Measurements from ENCODE around the gene SYDE1. TPM values are rescaled to one million over a fixed set of nuclear protein-coding genes. Genes with fewer than 3 reads are reported as not detected.
"Not testable (repeated sequence)": the region's sequence is repeated elsewhere in the genome, so short reads cannot be mapped to it uniquely, and the experiment has no call there.

Gene SYDE1, protein sequence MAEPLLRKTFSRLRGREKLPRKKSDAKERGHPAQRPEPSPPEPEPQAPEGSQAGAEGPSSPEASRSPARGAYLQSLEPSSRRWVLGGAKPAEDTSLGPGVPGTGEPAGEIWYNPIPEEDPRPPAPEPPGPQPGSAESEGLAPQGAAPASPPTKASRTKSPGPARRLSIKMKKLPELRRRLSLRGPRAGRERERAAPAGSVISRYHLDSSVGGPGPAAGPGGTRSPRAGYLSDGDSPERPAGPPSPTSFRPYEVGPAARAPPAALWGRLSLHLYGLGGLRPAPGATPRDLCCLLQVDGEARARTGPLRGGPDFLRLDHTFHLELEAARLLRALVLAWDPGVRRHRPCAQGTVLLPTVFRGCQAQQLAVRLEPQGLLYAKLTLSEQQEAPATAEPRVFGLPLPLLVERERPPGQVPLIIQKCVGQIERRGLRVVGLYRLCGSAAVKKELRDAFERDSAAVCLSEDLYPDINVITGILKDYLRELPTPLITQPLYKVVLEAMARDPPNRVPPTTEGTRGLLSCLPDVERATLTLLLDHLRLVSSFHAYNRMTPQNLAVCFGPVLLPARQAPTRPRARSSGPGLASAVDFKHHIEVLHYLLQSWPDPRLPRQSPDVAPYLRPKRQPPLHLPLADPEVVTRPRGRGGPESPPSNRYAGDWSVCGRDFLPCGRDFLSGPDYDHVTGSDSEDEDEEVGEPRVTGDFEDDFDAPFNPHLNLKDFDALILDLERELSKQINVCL
- total RNA-seq (10 to 100 TPM; 49.9 to 53.5 TPM), polyA plus RNA-seq (10 to 100 TPM; 11.4 to 35.8 TPM)
- long read RNA-seq, donor 1, partial matches to known transcripts, result 15 of 15 reads
- long read RNA-seq, donor 1, other reads (novel, unspliced or antisense), result 0 of 15 reads
- long read RNA-seq, donor 2, transcript SYDE1-201 (8 exons, 3,264 nt), result major isoform, 6 of 31 reads
- long read RNA-seq, donor 2, partial matches to known transcripts, result 19 of 31 reads
- long read RNA-seq, donor 2, other reads (novel, unspliced or antisense), result 0 of 31 reads

DNA sequence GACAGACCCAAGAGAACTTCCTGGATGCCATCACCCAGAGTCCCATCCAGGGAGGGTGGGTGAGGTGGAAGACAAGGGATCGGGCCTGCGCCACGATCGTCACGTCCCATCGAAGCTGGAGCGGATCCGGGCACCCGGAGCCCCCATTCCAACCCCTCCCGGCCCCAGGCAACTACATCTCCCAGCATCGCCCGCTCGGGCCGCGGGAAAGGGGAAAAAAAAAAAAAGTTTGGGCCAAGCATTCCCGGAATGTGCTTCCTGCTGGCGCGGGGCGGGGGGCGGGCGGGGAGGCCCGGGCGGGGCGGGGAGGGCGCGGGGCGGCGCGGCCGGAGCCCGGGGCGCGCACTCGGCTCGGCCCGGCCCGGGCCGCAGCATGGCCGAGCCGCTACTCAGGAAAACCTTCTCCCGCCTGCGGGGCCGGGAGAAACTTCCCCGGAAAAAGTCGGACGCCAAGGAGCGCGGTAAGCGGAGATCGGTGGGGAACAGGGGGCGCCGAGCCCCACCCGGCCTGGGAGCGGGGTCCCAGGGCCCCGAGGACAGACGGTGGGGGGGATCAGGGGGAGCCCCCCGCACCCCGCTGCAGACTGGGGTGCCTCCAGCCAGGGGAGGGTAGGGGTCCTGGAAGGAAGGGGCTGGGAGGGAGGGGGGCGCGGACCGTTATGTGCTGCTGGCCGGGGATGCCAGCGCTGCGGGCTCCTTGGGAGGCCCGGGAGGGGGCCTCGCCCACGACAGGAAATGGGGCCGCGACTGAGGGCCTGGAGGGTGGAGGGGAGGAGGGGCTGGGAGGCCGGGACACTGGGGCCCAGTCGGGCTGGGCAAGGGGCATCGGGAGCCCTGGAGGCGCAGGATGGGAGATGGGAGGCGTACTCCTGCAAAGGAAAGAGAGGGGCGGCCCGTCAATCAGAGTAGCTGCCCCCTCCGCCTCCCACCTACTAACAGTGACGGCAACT lies at the start of gene SYDE1:
TSS of gene SYDE1 (plus strand) at position 341 of the 950 bp plus-strand sequence. CDS start at position 374, 33 bp downstream.
- WGBS, 2 donors, result 1 to 2% methylated on average over 57 to 78 of the region's 78 CpGs
- ATAC-seq (ENCODE audit: low FRiP score) (peak; percentile 72), DNase-seq (peak; percentile 70 to 88)
- Histone ChIP-seq H3K36me3 (ENCODE audit: control insufficient read depth in 1 of 2, insufficient read depth in 2 of 2, low read length in 1 of 2) (peaks cover 0 to 4% of the 10 kb centered on the region in 2 donors), H3K27ac (ENCODE audit: low read depth in 1 of 2, low read length in 2 of 2) (peak within 1 kb of the TSS; percentile 73 to 96), H3K4me1 (ENCODE audit: control insufficient read depth in 1 of 2, insufficient read depth in 2 of 2, low read length in 2 of 2) (no peaks in the 10 kb centered on the region), H3K9me3 (ENCODE audit: control insufficient read depth, low read length) (no peaks in the 10 kb centered on the region), H3K4me3 (ENCODE audit: low read length in 2 of 2) (peak within 1 kb of the TSS; percentile 92 to 98), H3K27me3 (ENCODE audit: control insufficient read depth in 1 of 2, insufficient read depth in 2 of 2, low read length in 1 of 2) (no peaks in the 10 kb centered on the region)
- intact Hi-C loops (cut with DNase I), result loop anchor here (1.0 to 10.0 kb wide), 3 partner anchors 17 to 157 kb away; a partner anchor contains a TSS

DNA sequence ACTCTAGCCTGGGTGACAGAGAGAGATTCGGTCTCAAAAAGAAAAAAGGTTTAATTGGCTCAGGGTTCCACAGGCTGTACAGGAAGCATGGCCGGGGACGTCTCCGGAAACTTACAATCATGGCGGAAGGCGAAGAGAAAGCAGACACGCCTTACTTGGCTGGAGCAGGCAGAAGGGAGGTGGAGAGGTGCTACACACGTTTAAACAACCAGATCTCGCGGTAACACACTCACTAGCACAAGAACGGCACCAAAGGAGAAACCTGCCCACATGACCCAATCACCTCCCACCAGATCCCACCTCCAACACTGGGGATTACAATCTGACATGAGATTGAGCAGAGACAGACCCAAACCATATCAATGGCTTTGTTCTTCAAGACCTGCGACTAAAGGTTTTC lies 45.2 kb upstream of the SYDE1 start:
- Histone ChIP-seq H3K27me3 (ENCODE audit: control insufficient read depth in 1 of 2, insufficient read depth in 2 of 2, low read length in 1 of 2) (no peaks in the 10 kb centered on the region), H3K27ac (ENCODE audit: low read depth in 1 of 2, low read length in 2 of 2) (no peak overlapping the region), H3K36me3 (ENCODE audit: control insufficient read depth in 1 of 2, insufficient read depth in 2 of 2, low read length in 1 of 2) (no peaks in the 10 kb centered on the region), H3K4me3 (ENCODE audit: low read length in 2 of 2) (no peak overlapping the region), H3K4me1 (ENCODE audit: control insufficient read depth in 1 of 2, insufficient read depth in 2 of 2, low read length in 2 of 2) (no peaks in the 10 kb centered on the region), H3K9me3 (ENCODE audit: control insufficient read depth, low read length) (peaks cover 2% of the 10 kb centered on the region)
- intact Hi-C loops (cut with DNase I), result no loop called here
- no peak for ATAC-seq (ENCODE audit: low FRiP score)
- WGBS, 2 donors, result 86 to 89% methylated on average over 12 of the region's 12 CpGs
- DNase-seq, result no peak

DNA sequence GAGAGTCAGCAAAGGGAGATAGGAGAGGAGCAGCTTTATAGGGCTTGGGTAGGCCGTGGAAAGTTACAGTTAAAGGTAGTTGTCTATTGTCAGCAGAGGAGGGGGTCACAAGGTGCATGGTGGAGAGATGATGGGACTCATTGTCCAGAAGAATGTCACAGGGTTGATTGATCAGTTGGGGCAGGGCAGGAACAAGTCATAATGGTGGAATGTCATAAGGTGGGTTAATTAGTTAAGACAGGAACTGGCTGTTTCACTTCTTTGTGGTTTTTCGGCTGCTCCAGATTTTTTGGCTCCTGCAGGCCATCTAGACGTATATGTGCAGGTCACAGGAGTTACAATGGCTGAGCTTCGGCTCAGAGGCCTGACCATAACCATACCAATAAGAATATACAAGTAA lies 36.8 kb upstream of the SYDE1 start:
- H3K36me3 ChIP-seq (ENCODE audit: control insufficient read depth in 1 of 2, insufficient read depth in 2 of 2, low read length in 1 of 2); H3K9me3 ChIP-seq (ENCODE audit: control insufficient read depth, low read length); DNase-seq; H3K4me1 ChIP-seq (ENCODE audit: control insufficient read depth in 1 of 2, insufficient read depth in 2 of 2, low read length in 2 of 2); intact Hi-C loops (cut with DNase I); H3K27ac ChIP-seq (ENCODE audit: low read depth in 1 of 2, low read length in 2 of 2); H3K27me3 ChIP-seq (ENCODE audit: control insufficient read depth in 1 of 2, insufficient read depth in 2 of 2, low read length in 1 of 2); H3K4me3 ChIP-seq (ENCODE audit: low read length in 2 of 2); ATAC-seq (ENCODE audit: low FRiP score): not testable (repeated sequence)
- 61 to 74% methylated on average over 4 of the region's 4 CpGs for WGBS, 2 donors

GRCh38 chr19:15072930-15073647 lies 34.1 kb upstream of the SYDE1 start:
- H3K36me3 ChIP-seq (ENCODE audit: control insufficient read depth in 1 of 2, insufficient read depth in 2 of 2, low read length in 1 of 2), result no peaks in the 10 kb centered on the region
- H3K9me3 ChIP-seq (ENCODE audit: control insufficient read depth, low read length), result no peaks in the 10 kb centered on the region
- no peak for ATAC-seq (ENCODE audit: low FRiP score)
- no peak overlapping the region for H3K27ac ChIP-seq (ENCODE audit: low read depth in 1 of 2, low read length in 2 of 2)
- 69 to 77% methylated on average over 23 of the region's 23 CpGs for WGBS, 2 donors
- no peaks in the 10 kb centered on the region for H3K4me1 ChIP-seq (ENCODE audit: control insufficient read depth in 1 of 2, insufficient read depth in 2 of 2, low read length in 2 of 2)
- intact Hi-C loops (cut with DNase I), result no loop called here
- DNase-seq, result no peak
- H3K27me3 ChIP-seq (ENCODE audit: control insufficient read depth in 1 of 2, insufficient read depth in 2 of 2, low read length in 1 of 2), result peaks cover 0 to 1% of the 10 kb centered on the region in 2 donors
- H3K4me3 ChIP-seq (ENCODE audit: low read length in 2 of 2), result no peak overlapping the region

- ATAC-seq (ENCODE audit: low FRiP score) (no peak), DNase-seq (no peak)
- H3K36me3 ChIP-seq (ENCODE audit: control insufficient read depth in 1 of 2, insufficient read depth in 2 of 2, low read length in 1 of 2), result no peaks in the 10 kb centered on the region
- H3K27me3 ChIP-seq (ENCODE audit: control insufficient read depth in 1 of 2, insufficient read depth in 2 of 2, low read length in 1 of 2), result peaks cover 0 to 1% of the 10 kb centered on the region in 2 donors
- H3K4me3 ChIP-seq (ENCODE audit: low read length in 2 of 2), result no peak overlapping the region
- H3K4me1 ChIP-seq (ENCODE audit: control insufficient read depth in 1 of 2, insufficient read depth in 2 of 2, low read length in 2 of 2), result no peaks in the 10 kb centered on the region
- no peaks in the 10 kb centered on the region for H3K9me3 ChIP-seq (ENCODE audit: control insufficient read depth, low read length)
- WGBS, 2 donors, result 50 to 59% methylated on average over 2 of the region's 2 CpGs
- intact Hi-C loops (cut with DNase I), result no loop called here
- H3K27ac ChIP-seq (ENCODE audit: low read depth in 1 of 2, low read length in 2 of 2), result no peak overlapping the region
These were observed 32.8 kb upstream of the SYDE1 start for GRCh38 chr19:15074371-15074770.

GRCh38 chr19:15075806-15076205 lies 31.4 kb upstream of the SYDE1 start:
- H3K4me1 ChIP-seq (ENCODE audit: control insufficient read depth in 1 of 2, insufficient read depth in 2 of 2, low read length in 2 of 2), result no peaks in the 10 kb centered on the region
- no peaks in the 10 kb centered on the region for H3K9me3 ChIP-seq (ENCODE audit: control insufficient read depth, low read length)
- DNase-seq (no peak), ATAC-seq (ENCODE audit: low FRiP score) (no peak)
- H3K36me3 ChIP-seq (ENCODE audit: control insufficient read depth in 1 of 2, insufficient read depth in 2 of 2, low read length in 1 of 2), result no peaks in the 10 kb centered on the region
- WGBS, 2 donors, result 69 to 72% methylated on average over 4 of the region's 4 CpGs
- H3K27ac ChIP-seq (ENCODE audit: low read depth in 1 of 2, low read length in 2 of 2), result no peak overlapping the region
- intact Hi-C loops (cut with DNase I), result no loop called here
- H3K27me3 ChIP-seq (ENCODE audit: control insufficient read depth in 1 of 2, insufficient read depth in 2 of 2, low read length in 1 of 2), result peaks cover 0 to 1% of the 10 kb centered on the region in 2 donors
- H3K4me3 ChIP-seq (ENCODE audit: low read length in 2 of 2), result no peak overlapping the region

DNA sequence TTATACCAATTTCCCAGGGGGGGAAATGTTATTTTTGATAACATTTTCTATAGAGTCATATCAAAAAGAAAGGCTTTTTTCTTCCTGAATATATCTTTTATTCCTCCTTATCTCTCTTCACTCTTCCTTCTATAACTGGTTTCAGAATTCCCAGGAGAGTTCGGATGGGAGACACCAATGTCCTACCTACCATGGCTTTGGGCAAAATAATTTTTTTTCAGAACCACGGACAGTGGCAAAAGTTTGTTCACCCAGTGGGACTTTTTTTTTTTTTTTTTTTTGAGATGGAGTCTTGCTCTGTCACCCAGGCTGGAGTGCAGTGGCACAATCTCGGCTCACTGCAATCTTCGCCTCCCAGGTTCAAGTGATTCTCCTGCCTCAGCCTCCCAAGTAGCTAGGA lies 27.2 kb upstream of the SYDE1 start:
- H3K4me3 ChIP-seq (ENCODE audit: low read length in 2 of 2); intact Hi-C loops (cut with DNase I); H3K4me1 ChIP-seq (ENCODE audit: control insufficient read depth in 1 of 2, insufficient read depth in 2 of 2, low read length in 2 of 2); H3K27me3 ChIP-seq (ENCODE audit: control insufficient read depth in 1 of 2, insufficient read depth in 2 of 2, low read length in 1 of 2); H3K27ac ChIP-seq (ENCODE audit: low read depth in 1 of 2, low read length in 2 of 2); H3K9me3 ChIP-seq (ENCODE audit: control insufficient read depth, low read length); DNase-seq; ATAC-seq (ENCODE audit: low FRiP score); H3K36me3 ChIP-seq (ENCODE audit: control insufficient read depth in 1 of 2, insufficient read depth in 2 of 2, low read length in 1 of 2): not testable (repeated sequence)
- 56 to 61% methylated on average over 4 of the region's 4 CpGs for WGBS, 2 donors

Measured in aorta (tissue), 5 donors.